Choroid plexus epithelial cell (primary cell): ENCODE results near the gene SLC6A19.

Experiments used
- DNase-seq: peaks from one replicate; pipeline ENCODE4 v3.0.0-alpha.2; 2010; ENCODE audit warnings: low read depth
- H3K4me3 ChIP-seq: 2 replicates; pipeline ENCODE4 v1.5.1; 2011; ENCODE audit warnings: low read depth, mild to moderate bottlenecking, control low read depth, low read length, moderate library complexity
- TF ChIP-seq, protein P1 (sequence below): conservative IDR thresholded peaks from 2 replicates; pipeline ENCODE4 v1.5.1; 2011; ENCODE audit warnings: low read depth, mild to moderate bottlenecking, control low read depth, inconsistent platforms, low read length, moderate library complexity

The SLC6A19 gene

DNA sequence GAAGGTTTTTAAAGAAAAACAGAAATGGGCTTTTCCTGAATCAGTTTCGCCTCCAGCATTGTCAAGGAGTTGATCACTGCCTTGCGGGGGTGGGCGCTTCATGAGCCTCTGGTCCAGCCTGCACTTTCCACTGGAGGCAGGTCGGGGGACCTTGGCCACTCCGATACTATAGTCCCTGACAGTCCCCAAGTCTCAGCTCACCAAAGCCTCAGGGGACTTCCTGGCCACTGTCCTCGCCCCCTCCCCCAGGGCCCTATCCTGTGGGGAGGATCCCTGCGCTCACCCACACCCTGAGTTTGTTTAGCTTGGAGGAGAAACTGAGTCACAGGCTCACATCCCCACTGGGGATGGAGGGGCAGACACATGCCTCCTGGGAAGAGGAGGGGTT, 1.4 kb downstream of the SLC6A19 start:
- TF ChIP-seq, protein P1, sequence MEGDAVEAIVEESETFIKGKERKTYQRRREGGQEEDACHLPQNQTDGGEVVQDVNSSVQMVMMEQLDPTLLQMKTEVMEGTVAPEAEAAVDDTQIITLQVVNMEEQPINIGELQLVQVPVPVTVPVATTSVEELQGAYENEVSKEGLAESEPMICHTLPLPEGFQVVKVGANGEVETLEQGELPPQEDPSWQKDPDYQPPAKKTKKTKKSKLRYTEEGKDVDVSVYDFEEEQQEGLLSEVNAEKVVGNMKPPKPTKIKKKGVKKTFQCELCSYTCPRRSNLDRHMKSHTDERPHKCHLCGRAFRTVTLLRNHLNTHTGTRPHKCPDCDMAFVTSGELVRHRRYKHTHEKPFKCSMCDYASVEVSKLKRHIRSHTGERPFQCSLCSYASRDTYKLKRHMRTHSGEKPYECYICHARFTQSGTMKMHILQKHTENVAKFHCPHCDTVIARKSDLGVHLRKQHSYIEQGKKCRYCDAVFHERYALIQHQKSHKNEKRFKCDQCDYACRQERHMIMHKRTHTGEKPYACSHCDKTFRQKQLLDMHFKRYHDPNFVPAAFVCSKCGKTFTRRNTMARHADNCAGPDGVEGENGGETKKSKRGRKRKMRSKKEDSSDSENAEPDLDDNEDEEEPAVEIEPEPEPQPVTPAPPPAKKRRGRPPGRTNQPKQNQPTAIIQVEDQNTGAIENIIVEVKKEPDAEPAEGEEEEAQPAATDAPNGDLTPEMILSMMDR = no peak
- DNase-seq = no peak

DNA sequence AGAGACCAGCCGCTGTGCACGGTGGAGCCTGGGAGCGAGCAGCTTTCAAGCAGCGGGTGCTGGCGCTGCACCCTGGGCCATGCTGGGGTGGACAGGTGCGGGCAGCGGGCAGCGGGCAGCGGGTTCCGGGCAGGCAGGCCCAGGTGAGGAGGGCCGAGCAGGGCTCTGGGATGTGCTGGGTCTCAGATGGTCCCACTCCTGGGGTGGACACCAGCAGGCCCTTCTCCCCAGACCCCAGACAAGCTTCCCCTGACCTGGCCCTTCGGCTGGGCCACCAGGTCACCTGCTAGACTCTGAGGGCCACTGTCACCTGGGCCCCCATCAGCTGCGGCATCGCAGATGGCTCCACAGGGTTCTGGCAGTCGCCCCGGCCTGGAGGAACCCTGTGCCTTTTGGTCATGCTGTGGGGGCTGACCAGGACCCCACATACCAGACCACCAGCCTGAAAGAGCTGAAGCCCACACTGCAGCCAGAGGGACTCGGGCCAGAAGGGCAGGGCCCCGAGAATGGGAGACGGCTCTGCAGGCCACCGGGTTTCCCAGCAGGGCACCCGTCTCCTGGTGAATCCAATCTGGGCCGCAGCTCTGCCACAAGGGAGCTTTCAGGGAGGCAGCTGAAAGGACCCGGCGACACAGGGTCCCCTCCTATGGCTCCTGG, 2.0 kb downstream of the SLC6A19 start:
- H3K4me3 ChIP-seq = no peak overlapping the region
- no peak for DNase-seq
- TF ChIP-seq, protein P1 = no peak

More for the DNA sequence above, 1.4 kb downstream of the SLC6A19 start:
- no peak overlapping the region for H3K4me3 ChIP-seq

- TF ChIP-seq, protein P1 = no peak
- H3K4me3 ChIP-seq = no peak overlapping the region
- no peak for DNase-seq
Observed at GRCh38 chr5:1203968-1204692, 2.7 kb downstream of the SLC6A19 start.

DNA sequence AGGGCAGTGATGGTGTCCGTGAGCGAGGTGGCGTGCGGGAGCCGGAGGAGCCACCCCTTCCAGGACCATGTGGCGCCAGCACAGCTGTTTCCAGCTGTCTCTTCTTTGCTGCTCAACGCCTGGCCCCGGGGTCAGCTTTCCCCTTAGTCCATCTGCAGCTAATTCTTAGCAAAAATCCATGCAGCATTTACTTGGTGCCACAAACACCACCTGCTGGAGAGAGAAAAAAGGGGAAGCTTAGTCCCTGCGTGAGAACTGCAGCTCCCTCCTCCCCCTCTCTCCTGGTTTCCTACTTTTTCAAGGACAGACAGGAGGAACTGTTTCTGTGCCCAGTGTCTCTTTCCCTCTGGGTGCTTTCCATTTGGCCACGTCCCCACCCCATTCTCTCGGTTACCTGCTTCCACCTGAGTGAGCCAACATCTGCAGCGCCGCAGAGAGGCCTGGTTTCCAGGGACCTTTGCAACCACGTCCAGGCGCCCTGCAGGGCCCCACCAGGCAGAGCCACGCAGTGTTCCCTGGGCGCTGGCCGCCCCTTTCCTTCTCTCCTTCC, 3.4 kb downstream of the SLC6A19 start:
- peak; percentile 51 for DNase-seq
- TF ChIP-seq, protein P1 = peak; percentile 59
- no peak overlapping the region for H3K4me3 ChIP-seq

- no peak for DNase-seq
- TF ChIP-seq, protein P1 = no peak
- no peak overlapping the region for H3K4me3 ChIP-seq
Observed at GRCh38 chr5:1205255-1206180, 4.1 kb downstream of the SLC6A19 start.

DNA sequence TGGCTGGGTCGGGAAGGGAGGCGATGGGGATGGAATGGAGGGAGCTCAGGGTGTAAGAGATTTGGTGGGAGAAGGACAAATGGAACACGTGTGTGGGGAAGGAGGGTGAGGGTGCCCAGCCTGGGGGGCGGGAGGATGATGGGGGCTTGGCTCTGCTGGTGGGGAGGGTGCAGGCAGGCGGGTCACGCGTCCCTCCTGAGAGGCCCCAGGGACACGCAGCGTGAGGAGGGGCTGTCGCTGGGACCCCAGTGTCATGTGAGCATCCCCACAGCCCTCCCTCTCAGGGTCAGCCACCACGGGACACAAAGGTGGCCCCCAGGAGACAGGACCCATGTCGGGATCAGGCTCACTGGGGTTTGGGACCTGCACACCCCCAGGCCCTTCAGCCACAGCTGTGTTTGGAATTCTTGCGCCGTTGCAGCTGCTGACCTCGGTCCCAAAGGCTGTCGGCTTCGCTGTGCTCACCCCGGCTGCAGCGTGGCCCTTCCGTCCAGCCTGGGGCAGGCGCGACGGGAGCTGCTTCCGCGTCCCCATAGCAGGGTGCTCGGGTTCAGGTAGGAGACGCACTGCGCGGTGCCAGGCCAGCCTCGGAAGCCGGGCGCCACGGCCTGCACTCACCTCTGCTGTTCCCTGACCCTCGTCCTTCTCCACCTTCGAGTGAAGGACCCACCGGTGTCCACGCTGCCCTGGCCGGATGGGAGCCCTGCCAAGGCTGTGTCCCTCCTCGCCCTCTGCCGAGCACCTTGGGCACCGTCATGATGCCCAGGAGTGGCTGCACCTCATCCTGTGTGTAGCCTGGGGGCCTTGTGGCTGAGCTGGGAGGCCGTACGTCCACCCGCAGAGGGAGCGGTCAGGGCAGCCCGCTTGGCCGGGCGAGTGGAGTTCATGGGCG, 5.4 kb downstream of the SLC6A19 start:
- DNase-seq = no peak
- H3K4me3 ChIP-seq = no peak overlapping the region
- TF ChIP-seq, protein P1 = no peak
